SH-SY5Y (cell line): ENCODE measurements around the gene UBL5.
A peak's percentile ranks its signal among the peaks of the same experiment; 100 is the strongest.

Experiments
- GATA2 ChIP-seq: IDR thresholded peaks from 2 replicates; pipeline ENCODE4 v1.6.1; 2011; ENCODE audit warnings: mild to moderate bottlenecking, low read depth, low read length
- GATA3 ChIP-seq: IDR thresholded peaks from 2 replicates; pipeline ENCODE4 v1.6.1; 2011; ENCODE audit warnings: low read depth, mild to moderate bottlenecking, low read length, moderate library complexity

The UBL5 gene

DNA sequence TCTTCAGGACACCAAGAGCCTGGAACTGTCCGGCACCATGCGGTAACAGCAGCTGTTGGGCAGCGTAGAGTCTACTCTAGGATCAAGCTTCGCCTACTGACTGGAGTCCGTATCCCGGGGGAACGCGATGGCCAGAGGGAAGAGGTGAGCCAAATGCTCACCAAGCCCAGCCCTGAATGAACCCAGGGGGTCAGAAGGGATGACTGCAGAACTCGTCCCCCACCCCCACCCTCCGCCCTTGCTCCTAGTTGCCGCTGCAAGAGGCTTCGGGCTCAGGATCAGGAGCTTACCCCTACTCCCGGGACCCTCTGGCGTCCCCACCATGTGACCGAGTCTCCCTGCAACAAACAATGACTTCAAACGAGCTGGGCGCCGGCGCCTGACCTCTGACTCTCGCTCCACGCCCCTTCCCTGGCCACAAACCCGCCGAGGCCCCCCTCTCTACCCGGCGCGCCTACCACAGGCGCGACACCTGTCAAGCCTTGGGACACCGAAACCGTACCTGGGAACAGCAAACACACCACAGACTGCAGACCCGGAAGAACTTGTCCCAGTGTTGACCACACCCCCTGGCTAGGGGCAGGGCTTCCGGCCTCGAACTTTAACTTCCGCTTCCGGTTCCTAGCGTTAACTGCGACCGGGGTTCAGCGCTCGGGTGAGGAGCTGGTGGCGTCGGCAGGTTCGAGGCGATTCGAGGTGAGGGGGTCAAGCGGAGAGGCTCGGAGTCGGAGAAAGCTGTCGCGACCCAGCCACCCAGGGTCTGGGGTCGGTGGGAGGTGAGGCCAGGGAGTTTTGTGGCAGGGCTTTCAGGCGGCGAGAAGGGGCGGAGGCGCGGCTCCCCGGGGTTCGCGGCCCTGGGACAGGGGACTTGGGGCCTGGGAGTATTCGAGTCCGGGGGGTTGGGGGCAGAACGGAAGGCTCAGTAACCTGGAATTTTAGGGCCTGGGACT is at the start of gene UBL5:
Gene UBL5, plus strand, starts transcription at position 630 of the 950 bp plus-strand sequence. CDS start 420 bp downstream, outside the sequence.
- no peak for TF ChIP-seq GATA3
- no peak; the same call in 1 of the 2 replicates for TF ChIP-seq GATA2

DNA sequence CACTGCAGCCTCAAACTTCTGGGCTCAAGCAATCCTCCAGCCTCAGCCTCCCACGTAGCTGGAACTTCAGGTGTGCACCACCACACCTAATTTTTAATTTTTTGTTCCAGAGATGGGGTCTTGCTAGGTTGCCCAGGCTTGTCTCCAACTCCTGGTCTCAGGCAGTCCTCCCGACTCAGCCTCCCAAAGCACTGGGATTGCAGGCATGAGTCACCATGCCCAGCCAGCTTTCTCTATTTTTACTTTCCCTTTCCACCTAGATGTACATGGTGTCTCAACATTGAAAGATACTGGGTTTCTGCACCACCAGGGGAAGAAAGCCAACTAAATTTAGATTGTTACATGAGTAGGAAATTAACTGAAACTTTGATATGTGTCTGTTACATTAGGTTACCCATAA is 45.4 kb upstream of the UBL5 start:
- no peak for TF ChIP-seq GATA2
- no peak for TF ChIP-seq GATA3

DNA sequence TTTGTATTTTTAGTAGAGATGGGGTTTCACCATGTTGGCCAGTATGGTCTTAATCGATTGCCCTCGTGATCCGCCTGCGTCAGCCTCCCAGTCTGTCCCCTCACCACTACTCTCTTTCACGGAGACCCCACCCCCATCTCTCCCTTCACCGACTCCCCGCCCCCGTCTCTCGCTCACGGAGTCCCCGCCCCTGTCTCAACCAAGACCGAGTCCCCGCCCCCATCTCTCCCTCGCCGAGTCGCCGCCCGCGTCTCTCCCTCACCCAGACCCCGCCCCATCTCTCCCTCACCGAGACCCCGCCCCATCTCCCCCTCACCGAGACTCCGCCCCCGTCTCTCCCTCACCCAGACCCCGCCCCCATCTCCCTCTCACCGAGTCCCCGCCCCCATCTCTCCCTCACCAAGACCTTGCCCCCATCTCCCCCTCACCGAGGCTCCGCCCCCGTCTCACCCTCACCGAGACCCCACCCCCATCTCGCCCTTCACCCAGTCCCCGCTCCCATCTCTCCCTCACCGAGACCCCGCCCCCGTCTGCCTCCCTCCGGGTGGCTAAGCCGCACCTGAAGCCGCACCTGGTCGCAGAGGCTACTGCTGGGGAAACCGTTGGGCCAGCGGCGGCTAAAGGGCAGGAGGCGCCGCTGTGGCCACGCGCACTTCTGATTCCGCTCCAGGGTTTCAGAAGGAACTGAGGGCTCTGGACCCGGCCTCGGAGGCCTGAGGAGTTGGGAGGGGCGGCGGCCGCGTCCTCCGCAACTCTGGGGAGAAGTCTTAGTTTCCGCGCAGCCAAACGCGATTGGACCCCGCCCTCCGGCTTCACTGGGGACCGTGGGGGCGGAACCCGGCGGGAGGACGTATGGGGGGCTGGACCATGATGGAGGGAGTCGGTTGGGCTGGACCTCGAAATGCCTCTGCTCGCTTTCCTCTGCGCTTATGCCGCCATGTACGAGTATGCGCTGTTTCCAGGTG is 42.1 kb upstream of the UBL5 start:
- TF ChIP-seq GATA2 (no peak), GATA3 (no peak)

DNA sequence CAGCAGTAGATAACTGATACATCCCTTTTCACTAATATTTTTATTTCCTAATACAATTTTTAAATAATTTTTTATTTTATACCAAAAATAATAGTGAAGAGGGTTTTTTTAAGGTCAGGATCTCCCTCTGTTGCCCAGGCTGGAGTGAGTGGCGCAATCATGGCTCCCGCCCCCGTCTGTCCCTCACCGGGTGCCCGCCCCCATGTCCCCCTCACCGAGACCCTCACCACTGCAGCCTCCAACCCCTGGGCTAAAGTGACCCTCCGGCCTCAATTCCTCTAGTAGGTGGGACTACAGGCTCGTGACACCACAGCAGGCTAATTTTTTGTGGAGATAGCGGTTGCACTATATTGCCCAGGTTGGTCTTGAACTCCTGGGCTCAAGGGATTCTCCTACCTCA is 41.4 kb upstream of the UBL5 start:
- no peak for TF ChIP-seq GATA3
- TF ChIP-seq GATA2: no peak

DNA sequence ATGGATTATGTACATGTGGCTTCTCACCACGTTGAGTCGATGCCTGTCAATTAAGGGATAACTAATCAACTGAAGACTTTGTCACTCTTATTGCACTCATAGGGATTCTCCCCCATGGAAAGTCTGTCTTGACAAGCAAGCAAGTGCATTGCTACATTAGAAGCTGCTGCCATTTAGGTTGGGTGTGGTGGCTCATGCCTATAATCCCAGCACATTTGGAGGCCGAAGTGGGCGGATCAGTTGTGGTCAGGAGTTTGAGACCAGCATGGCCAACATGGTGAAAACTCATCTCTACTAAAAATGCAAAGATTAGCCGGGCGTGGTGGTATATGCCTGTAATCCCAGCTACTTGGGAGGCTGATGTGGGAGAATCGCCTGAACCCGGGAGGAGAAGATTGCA is 40.9 kb upstream of the UBL5 start:
- TF ChIP-seq GATA3 (no peak), GATA2 (no peak)

DNA sequence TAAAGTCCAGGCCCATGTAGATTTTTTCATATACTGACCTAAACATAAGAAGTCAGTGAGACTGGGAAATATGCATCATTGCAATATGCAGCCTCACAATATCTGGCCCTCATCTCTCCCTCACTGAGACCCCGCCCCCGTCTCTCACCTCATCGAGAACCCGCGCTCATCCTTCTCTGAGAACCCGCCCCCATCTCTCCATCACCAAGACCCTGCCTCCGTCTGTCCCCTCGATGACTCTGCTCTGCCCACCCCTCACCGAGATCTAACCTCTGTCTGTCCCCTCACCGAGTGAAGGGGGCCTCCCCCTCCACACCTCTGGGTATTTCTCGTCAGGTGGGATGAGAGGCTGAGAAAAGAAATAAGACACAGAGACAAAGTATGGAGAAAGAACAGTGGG is 38.7 kb upstream of the UBL5 start:
- TF ChIP-seq GATA3 (no peak), GATA2 (no peak)

DNA sequence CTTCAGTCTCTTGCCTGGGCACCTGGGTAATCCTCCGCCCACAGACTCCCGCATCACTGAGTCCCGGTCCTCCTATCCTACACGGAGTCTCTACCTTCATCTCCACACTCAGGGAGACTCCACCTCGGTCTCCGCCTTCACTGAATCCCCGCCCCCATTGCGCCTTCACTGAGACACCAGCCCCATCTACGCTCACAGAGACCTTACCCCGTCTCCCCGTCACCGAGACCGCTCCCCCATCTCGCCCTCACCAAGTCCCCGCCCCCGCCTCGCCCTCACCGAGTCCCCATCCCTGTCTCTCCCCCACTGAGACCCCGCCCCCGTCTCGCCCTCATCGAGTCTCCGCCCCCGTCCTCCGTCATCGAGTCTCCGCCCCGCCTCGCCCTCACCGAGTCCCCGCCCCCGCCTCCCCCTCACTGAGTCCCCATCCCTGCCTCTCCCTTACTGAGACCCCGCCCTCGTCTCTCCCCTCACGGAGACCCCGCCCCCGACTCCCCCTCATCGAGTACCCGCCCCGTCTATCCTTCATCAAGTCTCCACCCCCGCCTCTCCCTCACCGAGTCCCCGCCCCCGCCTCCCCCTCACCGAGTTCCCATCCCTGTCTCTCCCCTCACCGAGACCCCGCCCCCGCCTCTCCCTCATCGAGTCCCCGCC is 36.0 kb upstream of the UBL5 start:
- TF ChIP-seq GATA2 (no peak), GATA3 (no peak)

DNA sequence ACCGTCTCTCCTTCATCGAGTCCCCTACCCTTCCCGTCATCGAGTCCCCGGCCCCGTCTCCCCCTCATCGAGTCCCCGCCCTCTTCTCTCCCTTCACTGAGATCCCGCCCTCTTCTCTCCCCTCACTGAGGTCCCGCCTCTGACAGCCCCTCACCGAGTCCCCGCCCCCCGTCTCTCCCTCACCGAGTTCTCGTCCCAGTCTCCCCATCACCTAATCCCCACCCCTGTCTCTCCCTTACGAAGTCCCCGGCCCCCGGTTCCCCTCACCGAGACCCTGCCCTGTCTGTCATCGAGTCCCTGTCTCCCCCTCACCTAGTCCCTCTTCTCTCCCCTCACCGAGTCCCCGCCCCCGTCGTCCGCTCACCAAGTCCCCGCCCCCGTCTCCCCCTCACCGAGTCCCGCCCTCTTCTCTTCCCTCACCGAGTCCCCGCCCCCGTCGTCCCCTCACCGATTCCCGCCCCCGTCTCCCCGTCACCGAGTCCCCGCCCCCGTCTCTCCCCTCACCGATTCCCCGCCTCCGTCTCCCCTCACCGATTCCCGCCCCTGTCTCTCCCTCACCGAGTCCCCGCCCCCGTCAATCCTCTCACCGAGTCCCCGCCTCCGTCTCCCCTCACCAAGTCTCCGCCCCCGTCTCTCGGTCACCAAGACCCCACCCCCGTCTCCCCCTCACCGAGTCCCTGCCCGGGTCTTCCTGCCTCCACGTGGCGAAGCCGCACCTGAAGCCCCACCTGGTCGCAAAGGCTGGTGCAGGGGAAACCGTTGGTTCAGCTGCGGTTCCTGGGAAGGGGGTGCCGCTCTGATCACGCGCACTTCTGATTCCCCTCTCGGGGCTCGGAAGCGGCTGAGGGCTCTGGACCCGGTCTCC is 35.3 kb upstream of the UBL5 start:
- no peak for TF ChIP-seq GATA3
- no peak for TF ChIP-seq GATA2

DNA sequence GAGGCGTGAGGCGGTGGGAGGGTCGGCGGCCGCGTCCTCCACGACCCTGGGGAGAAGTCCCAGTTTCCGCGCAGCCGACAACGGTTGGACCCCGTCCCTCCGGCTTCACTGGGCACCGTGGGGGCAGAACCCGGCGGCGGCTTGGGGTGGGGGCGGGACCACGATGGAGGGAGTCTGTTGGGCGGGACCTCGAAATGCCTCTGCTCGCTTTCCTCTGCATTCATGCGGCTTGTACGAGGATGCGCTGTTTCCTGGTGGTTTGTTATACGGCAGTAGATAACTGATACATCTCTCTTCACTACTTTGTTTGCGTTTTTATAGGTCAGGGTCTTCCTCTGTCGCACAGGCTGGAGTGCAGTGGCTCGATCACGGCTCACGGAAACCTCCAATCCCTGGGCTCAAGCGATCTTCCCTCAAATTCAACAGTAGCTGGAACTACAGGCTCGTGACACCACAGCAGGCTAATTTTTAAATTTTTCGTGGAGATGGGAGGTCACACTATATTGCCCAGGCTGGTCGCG is 34.6 kb upstream of the UBL5 start:
- TF ChIP-seq GATA3: no peak
- no peak for TF ChIP-seq GATA2

DNA sequence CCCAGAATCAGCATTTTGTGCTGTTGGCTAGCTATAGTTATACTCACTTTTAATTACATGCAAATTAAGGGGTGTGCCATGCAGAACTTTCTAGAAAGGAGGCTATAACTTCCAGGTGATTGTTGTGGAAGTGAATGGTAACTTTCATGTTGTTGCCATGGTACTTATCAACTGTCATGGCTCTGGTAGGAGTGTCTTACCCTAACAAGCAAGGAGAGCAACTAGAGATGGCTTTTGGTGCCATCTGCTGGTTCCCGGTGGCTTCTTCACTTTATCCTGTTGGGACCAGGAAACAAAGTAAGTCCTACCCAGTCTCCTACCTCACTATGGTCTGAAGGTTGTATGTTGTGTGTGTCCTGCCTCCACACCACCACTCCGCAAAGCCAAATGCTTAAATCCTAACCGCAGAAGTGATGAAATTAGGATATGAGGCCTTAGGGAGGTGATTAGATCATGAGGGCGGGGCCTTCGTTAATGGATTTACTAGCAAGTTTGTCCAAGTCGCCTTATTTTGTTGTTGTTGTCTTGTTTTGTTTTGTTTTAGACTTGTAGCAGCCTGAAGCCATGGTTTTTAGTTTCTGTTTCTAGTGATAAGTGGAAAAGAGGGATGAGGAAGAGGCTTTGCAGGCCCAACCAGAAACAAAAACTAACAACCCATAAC is 31.5 kb upstream of the UBL5 start:
- TF ChIP-seq GATA2 (peak; percentile 39; the same call in 1 of the 2 replicates), GATA3 (no peak)

DNA sequence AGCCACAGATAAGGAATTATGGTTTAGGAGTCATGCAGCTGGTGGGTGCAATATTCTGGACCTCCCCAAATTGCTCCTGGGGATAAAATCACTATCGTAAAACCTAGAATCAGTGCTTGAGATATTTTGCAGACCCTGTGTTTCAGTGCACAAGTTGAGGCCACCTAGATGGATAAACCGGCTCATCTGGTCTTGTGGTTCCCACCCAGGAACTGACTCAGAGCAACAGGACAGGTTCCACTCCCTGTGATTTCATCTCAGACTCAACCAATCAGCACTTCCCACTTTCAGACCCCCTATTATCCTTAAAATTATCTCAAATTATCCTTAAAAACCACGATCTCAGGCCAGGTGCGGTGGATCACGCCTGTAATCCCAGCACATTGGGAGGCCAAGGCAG is 29.8 kb upstream of the UBL5 start:
- TF ChIP-seq GATA3 (no peak), GATA2 (no peak)

DNA sequence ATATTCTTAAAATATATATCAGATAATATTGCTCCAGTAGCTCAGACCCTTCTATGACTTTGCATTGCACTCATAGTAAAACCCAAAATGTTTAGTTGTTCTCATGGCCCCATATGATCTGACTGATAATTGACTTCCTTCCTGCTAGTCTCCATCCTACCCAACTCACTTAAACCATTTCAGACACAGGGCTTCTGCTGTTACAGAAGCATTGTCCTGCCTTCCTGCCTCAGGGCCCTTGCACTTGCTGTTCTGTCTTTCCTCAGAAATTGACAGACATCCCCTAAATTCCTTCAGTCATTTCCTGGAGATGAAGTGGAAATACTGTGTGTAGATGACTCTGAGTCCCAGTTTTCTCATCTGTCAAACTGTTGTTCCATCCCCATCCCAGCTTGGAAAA is 28.6 kb upstream of the UBL5 start:
- TF ChIP-seq GATA2 (no peak), GATA3 (no peak)

DNA sequence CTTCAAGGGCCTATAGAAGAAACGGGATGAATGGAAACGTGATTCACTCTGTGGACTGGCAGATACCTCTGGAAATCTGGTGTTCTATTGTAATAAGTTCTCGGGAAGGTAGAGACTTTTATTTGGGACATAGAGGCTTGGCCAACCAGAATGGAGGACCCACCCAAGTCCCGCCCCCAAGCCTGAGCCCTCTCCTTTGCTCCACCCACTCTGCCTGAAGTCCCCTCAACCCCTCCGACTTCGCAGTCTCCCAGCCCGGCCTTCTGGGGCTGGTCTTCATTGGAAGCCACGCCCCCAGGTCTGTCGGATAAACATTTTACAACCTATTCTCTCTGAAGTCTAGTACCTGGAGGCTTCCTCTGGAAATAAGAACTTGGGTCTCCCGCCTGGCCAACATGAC is 25.7 kb upstream of the UBL5 start:
- no peak for TF ChIP-seq GATA3
- TF ChIP-seq GATA2: no peak
